Eye (tissue), 1 donor: ENCODE results near the gene FYCO1.

ENCODE experiments used
- DNase-seq: peaks from one replicate; pipeline ENCODE4 v3.0.0-alpha.2; 2015

The FYCO1 gene

DNA sequence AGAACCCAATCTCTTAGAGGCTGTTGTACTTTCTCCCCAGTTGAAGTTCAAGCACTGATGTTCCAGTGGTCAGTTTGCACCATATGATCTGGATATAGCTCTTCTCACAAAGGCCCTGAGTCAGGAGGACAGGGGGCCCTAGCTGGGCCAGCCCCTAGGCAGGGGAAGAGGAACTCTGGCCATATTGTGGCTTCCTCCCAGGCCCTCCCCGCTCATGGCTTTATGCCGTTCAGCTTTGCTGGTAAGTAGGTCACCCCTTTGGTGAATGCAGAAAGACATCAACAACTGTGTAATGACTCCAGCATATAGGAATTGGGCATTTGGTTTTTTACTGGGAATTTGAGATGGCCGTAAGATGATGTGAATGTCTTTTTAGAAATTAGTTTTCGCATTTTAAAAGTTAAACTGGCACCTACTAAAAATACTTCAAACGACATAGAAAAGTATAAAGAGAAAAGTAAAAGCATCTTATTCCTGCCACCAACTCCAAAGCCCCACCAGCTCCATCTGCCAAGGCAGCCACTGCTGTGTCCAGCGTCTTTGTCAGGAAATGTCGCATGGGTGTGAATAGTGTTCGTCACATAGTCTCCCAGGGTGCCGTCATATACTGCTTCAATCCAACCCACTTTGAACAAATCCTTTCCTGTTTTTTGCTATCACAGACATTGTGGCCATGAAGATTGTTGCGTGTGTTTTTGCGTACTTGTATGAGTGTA lies 84.0 kb downstream of the FYCO1 start:
- DNase-seq = no peak

DNA sequence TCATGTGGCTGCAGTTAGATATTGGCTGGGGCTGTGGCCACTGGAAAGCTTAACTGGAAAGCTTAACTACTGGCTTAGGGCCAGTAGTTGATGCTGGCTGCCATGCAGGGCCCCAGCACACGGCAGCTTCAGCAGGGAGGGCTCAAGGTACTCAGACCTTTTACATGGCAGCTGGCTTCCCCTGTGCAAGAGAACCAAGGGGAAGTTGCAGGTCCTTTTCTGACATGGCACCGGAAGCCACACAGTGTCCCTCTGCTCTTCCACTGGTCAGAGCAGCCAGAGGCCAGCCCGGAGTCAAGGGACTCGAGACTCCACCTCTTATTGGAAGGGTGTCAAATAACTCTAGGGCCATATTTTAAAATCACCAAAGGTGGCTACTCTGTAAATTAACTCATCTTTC lies 84.7 kb downstream of the FYCO1 start:
- DNase-seq = no peak

DNA sequence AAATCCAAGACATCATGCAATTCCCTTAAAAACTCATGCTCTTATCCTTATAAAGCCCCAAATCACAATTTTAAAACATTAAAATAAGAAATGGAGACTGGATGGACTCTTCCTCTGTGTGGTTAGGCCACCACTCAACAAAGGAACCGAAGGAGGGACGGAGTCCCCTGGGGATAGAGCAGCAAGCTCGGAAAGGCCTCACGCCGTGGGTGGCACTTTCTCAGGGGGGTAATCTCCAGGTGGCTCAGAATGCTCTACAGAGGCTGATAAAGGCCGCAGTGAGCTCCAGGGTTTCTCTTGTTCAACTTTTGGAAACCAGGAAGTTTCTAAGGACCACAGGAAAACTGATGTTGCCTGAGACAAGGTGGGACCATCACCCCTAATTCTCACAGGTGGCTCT lies 86.1 kb downstream of the FYCO1 start:
- no peak for DNase-seq

DNA sequence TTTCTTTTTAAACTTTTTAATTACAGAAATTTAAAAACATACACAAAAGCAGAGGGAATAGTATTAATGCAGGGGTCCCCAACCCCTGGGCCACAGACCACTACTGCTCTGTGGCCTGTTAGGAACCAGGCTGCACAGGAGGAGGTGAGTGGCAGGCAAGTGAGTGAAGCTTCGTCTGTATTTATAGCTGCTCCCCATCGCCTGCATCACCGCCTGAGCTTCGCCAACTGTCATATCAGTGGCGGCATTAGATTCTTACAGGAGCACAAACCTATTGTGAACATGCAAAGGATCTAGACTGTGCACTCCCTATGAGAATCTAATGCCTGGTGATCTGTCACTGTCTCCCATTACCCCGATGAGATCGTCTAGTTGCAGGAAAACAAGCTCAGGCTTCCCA lies 86.9 kb downstream of the FYCO1 start:
- no peak for DNase-seq

DNA sequence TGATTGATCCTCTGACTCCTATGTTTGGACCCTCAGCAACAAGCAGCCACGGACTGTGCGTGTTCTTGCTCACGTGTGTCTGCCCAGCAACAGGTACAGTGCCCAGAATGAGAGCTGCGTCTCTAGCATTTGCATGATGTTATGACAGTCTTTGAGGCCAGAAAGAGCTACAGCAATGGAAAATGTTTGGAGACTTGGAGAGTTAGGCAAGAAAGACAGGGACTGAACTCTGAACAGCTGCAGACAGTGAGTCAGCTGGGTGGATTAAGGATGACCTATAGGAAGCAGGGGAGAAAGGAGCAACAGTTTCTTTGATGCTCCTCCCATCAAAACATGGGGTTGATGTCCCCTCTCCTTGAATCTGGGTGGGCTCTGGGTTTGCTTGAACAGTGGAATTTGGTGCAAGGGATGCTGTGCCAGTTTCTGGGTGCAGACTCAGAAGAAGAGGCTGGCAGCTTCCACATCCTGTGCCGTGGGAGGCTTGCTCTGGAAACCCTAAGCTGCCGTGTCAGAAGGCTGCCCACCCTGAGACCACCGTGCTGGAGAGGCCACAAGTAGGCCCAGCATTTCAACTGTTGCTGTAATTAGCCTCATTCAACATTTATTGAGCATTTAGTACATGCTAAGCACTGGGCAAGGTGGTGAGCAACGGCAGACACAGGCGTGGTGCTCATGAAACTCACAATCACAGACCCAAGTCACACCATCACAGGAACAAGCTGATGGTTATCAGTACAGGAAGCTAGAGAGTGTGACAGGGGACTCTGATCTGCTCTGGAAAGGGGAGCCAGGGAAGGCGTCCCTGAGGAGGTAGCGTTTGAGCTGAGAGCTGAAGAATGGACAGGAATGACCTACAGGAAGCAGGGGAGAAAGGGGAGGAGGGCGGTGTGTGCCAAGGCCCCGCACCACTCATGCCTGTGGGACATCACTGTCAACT lies 87.6 kb downstream of the FYCO1 start:
- no peak for DNase-seq

DNA sequence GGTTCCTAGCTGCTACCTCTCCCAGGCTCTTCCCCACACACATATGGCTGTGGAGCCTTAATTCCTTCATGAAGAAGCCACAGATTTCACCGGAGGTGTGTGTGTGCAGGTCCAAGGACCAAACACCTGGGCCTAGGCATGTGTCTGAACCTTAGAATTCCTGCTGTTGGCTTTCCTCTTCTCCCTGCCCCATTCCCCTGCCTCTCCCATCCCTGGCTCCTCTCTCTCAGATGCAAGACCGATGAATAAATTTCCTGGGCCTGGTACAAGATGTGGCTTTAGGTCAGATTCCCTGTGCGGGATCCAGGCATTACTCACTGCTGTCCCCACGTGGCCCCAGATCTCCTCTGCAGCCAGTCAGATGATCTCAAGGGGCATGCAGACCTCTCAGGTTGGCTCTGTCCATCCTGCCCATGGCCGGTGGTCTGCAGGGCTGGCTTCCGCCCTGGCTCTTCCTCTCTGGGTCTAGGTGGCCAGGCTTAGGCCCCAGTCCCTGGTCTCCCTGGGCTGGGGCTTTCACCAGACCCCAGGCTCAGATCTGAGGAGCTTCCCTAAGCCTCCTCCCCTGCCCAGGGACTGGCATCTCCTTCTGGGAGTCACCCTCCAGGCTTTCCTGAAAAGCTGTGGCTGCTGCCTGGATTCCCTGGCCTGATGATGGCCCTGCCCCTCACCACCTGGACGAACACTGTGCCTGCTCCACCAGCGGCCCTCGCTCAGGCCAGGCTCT lies 88.8 kb downstream of the FYCO1 start:
- peak; percentile 51 for DNase-seq

DNA sequence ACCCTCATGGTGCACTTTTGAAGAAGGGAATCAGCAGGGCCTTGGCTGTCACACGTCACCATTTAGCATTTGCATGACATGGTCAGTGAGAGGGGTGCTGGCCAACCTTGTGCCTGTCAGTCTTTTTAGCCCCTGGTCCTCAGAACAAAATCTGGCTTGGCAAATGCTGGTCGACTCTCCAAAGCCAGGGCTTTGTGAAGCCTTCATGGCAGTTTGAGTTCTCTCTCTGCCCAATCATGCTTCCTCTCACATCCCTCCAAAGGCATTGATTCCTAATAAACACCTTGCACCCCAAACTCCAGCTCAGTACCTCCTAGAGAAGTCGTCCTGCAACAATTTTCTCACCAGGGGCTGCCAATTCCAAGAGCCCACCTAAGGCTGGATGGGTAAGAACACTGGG lies 89.9 kb downstream of the FYCO1 start:
- no peak for DNase-seq

DNA sequence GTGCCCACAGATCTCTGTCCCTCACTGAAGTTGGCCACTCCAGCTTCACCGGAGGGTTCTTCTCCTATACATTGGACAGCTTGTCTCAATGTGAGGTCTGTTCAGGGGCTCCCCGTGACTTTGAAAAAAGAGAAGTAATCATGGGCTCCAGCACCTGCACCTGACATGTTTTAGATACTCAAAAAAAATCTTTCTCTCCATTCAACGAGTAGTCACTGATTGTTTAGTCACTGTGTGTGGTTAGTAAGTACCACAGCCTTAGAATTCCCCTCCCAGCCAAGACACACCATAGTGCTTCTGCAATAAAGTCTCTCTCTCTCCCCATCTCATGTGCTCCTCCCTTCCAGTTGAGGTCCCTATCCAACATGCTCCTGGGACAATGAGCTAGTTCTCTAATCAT lies 90.7 kb downstream of the FYCO1 start:
- DNase-seq = no peak

DNA sequence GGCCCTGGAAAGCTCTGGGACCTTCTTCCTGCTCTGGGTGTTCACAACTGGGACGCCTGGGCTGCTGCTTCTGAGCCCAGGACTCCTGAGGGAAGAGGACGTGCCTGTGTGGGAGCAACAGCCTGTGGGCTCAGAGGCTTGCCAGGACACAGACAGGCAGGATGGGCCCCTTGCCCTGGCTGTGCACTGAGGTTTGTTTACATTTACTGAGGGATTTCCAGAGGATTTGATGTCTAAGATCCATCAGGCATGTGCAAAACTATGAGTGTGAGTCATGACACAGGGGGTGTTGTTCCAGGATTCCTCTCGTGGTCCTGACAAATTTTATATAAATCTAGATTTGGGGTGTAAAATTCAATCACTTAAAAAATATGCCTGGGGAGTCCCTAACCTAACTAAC lies 98.7 kb downstream of the FYCO1 start:
- DNase-seq = no peak

DNA sequence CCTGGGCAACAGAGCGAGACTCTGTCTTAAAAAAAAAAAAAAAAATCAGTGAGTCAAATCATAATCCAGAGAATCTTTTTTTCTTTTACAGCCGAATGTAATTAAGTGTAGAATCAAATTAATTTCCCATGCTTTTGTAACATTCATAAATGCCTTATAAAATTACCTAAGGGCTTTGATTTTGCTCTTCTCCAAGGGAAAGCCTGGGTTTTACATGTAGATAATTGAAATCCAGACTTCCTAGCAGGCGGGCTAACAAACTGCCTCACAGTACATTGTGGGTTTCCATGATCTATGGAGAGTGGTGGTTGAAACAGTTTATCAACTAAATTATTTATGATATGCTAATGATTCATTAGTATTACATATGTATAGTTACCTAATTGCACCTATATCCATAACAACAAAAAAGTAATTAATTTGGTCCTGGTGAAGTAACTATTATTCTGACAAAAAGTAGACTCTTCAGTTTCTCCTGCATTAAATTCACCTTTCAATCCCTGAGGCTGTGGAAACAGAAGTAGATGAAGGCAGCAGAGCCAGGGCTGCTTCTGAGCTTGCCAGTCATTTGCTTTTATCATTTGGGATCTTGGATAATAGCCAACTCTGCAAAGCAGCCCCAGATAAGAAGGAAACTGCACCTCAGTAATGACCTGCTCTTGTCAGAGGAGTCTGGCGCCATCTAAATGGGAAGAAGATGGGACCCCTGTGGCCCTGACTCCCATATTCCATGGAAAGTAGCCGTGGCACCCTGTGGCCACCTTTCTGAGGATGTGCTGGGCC lies 99.7 kb downstream of the FYCO1 start:
- DNase-seq = no peak

DNA sequence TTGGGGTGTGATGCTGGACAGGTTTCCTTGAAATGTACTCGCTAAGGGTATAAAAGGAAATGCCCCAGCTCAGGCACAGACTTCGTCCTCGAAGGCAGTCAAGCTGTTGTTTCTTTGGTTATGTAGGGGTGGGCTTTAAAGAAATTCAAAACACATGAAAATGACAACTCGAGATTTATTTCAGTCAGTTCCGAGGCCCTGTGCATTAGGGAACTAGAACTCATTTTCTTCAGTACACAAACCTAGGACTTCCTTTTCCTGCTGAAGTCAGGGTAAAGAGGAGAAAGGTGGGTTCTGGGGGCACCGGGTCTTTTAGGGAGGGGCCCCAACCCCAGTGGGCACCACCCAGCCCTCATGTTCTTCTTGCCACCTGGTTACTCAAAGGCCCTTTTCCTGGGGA lies 101.6 kb downstream of the FYCO1 start:
- no peak for DNase-seq

DNA sequence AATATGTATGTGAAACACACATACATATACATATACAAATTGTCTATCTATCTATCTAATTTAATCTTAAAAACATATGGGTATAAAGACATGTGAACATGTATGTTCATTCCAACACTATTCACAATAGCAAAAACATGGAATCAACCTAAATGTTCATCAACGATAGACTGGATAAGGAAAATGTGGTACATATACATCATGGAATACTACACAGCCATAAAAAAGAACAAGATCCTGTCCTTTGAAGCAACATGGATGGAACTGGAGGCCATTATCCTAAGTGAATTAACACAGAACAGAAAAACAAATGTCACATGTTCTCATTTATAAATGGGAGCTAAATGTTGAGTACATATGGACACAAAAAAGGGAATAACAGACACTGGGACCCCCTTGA lies 103.5 kb downstream of the FYCO1 start:
- no peak for DNase-seq

DNA sequence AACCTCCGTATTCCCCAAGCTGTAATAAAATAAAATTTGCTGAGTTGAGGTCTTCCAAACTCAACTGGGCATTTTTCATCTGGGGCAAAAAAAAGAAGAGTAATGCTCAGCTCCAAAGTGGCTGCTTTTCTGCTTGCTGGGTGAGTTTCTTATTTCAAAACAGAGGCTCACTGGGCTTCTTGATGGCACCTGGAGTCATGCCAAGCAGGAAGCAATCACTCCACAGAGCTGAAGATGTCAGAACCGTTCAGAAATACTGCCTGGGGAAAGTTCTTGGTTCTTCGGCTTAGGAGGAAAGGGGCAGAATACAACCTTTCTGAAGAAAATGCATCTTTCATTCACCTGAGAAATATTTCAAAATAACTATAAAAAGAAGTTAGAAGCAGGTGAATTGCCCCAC lies 105.2 kb downstream of the FYCO1 start:
- DNase-seq = no peak

DNA sequence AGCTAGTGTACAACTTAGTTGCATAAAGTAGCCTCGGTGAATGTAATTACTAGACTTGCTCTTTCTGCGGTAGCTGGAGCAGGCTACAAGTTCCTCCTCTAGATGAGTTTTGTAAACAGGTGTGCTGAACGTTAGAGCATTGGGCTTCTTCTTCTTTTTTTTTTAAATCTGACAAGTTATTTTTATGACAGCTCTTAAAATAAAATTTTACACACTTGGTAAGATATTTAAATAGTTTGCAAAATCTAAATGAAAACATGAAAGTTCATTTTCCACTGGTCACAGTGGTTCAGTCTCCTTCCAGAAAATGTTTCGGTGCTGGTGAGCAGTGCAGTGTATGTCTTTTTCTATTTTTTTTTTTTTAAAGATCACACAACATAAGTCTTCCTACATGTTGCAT lies 106.3 kb downstream of the FYCO1 start:
- no peak for DNase-seq

DNA sequence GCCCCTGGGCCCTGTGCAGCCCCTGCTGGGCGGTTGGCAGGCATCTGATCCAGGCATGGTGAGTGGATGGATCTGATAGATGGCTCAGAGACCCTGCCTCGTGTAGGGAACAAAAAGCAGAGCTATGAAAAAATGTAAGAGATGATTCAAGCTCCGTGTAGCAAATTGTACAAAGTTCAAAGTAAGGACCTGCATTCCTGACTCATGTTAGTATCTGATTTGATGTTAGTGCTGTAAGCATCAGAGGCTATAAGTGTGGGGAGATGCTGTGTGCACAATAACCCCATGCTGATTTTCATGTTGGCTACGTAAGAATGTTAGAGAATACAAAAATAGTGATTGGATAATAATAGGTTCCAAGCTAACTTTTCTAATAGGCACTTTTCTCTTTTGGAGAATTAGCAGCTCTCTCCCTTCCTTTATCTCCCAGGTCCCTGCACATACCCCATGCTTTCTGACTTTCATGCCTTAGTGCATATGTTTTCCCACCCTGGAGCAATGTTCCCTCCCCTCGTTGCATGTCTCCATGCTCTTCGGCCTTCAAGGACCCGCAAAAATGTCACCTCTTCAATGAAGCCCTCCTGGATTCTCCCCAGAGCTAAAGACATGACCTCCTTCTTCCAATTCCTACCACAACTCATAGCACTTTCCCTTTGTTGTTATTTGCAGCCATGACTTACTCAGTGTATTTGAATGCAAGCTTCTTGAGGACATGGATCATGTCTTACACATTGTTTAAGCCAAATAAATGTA lies 107.7 kb downstream of the FYCO1 start:
- no peak for DNase-seq

DNA sequence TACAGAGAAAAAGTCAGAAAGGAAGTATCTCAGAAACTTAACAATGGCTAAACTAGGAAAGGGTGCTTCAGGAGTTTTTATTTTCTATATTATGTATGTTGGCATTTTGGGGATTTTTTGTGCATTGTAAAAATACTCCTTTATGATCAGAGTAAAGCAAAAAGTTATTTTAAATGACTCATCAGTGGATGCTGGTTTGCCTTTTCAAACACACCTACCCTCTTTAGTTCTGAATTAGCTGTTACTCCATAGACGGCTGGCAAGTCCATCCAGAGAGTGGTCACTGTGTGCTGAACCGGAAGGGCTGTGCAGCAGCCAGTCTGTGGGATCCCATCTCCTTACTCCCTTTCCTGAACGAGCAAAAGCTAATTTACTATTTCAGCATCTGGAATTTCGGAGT lies 108.3 kb downstream of the FYCO1 start:
- no peak for DNase-seq

DNA sequence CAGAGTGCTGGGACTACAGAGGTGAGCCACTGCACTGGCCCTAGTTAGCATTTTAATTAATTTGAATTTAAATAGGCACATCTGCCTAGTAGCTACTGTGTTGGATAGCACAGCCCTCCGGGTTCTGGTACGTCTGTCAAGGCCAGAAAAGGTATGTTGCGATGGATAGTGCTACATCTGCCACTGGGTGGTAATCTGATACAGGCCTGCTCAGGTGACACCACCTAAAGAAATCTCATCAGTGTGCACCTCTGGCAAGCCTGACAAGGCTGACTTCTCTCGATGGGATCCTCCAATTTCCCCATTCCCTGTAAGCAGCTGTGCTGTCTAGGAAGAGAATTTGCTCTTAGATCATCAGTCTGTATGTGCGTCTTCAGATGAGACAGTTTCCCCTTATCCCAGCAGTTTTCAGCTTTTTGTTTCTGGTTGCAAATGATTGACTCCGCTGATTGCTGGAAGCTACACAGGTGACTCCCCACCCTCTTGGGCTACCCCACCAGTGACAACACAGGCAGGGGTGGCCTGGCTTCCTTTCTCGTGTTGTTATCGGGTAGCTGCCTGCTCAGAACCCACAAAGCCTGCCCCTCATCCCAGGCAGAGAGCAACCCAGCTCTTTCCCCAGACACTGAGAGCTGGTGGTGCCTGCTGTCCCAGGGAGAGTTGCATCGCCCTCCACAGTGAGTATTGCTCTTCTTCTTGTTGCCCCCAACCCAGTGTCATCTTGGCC lies 109.5 kb downstream of the FYCO1 start, which contains the start of gene CCR9:
Gene CCR9, plus strand, starts transcription at position 565 of the 727 bp plus-strand sequence. CDS start 8,391 bp downstream, outside the sequence.
- DNase-seq = no peak

DNA sequence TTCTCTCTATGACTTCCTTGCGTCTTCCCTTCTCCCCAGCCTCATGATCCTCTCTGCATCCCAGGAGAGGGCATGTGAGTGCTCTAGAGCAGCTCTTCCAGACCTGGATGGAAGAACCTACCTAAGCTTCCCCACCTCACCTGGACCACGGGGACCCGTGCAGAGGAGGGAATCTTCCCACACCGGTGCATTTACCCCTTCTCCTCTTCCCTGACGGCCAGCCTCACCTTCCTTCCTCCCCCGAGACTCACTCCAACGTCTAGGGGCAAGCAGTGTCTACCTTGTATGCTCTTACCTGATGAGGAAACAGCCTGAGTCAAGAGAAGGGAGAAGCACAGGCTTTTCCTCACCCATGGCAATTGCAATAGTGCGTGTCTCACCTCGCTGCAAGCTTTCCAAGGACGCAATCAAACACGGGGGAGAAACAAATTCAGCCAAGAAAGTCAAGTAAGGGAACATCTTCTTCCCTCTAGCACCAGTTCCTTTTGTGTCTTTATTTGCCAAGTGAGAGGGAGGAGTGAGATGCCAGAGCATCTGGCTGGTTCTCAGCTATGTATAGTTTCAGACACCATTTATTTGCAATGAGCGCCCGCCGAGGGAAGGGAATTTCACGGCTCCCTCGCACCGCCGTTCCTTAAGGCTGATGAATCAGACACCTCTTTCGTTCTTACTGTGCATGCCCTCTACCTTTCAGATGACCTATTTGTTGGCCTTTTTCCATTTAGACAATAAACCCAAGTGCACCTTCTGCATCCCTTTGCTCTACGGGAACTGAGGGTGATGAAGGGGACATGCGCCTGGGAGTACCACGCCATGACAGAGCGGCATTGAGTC lies 111.0 kb downstream of the FYCO1 start:
- DNase-seq = no peak

DNA sequence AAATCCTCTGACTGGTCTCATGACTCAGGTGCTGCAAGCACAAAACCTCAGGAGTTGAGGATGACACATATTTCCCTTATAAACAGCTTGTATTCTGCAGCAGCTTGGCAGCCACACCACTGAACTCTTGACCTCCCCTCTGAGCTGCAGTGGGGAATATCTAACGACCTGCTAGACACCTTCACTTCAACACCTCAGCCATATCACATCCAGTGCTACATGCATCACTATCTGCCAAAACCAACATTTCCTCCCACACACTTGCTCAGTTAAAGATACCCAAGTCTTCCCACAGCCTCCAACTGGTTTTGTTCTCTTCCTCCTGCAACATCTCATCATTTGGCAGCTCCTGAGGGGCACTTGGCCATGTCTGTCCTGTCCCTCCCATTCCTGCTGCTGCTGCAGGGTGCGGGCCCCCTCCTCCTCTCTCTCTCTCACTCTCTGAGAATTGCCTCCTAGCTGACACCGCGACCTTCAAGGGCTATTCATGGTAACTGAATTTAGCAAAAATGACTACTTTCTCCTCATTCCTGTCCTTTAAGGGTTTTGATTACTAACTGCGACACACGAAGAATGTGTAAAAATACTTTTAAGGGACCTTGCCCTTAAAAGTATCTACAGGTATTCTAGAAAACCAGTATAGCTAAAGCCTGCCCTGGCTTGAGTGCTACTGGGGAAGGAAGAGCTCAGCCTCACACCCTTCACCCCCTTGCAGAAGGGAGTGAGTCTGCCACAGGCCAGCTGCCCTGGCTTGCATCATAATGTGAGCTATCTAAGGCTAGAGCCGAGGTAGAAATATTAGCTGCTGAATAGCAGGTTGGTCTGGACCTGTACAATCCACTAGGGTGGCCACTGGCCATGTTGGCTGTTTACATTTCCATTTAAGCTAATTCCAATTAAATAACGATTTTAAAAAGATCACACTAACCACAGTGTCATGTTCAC lies 114.3 kb downstream of the FYCO1 start:
- DNase-seq = no peak
